Measurements from ENCODE around the gene JAGN1. TPM values are rescaled to one million over a fixed set of nuclear protein-coding genes. Genes with fewer than 3 reads are reported as not detected.
A peak's percentile ranks its signal among the peaks of the same experiment; 100 is the strongest.
"Not testable (repeated sequence)": the region's sequence is repeated elsewhere in the genome, so short reads cannot be mapped to it uniquely, and the experiment has no call there.

JAGN1 gene
- polyA plus RNA-seq, 1 of the 3 experiments (the other 2 are of a cell fraction) = 41.6 TPM

DNA sequence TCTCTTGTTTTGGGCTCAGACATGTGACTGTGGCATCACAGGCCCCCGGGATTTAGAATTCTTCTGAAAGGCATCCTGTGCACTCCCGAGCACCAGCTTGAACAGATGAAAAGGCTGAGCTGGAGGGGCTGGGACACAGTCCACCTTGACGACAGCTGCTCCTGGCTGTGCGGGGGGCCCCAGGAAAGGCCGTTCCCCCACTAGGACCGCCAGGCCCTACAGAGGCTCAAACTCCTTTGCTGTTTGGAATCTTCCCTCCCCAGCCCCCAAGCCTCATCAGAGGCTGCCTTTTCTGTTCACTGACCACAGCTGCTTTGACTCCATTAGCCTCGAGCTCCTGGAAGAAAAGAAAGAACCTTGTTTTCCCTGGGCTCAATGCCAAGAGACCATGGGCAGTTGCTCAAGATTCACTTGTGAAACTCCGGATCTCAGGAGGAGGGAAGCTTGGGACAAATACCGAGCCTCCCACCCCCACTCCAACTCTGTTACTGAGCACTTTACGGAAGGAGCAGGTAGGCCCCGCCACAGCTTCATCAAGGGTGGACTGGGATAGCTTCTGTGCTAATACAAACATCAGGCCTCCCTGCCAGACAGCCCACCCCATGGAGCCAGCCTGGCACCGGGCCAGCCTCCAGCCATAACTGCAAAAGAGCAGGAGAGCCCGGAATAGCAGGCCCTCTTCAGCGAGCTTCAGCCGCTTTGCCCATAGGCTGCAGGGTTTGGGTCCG, 26.0 kb upstream of the JAGN1 start:
- Histone ChIP-seq H3K79me2 (ENCODE audit: insufficient read depth) (no peaks in the 10 kb centered on the region), H3K4me2 (no peak overlapping the region), H3K27ac (ENCODE audit: low read depth in 2 of 2, low read length in 1 of 2) (peak overlapping the region in 1 of 2 experiments; percentile 34; a peak in 2 of 4 replicates), H3F3A (replicated peaks; ENCODE audit: insufficient read depth) (no peaks in the 10 kb centered on the region), H3K9me2 (no peaks in the 10 kb centered on the region), H4K20me1 (ENCODE audit: insufficient read depth) (no peaks in the 10 kb centered on the region), H3K4me1 (ENCODE audit: control insufficient read depth in 1 of 2, insufficient read depth in 2 of 2, low read depth in 1 of 2, low read length in 1 of 2) (peaks cover 5 to 7% of the 10 kb centered on the region in 2 experiments; a peak in 2 of 4 replicates), H3K9me3 (no peaks in the 10 kb centered on the region), H3K9ac (no peak overlapping the region), H2AFZ (ENCODE audit: low read depth) (peak overlapping the region; percentile 56; the same call in 1 of the 2 replicates), H3K4me3 (ENCODE audit: low read depth in 2 of 2, low read length in 1 of 2) (no peak overlapping the region), H3K27me3 (ENCODE audit: insufficient read depth) (no peaks in the 10 kb centered on the region), H3K36me3 (replicated peaks in 1 of 2; ENCODE audit: control insufficient read depth in 1 of 2, insufficient read depth in 2 of 2, low read length in 1 of 2) (no peaks in the 10 kb centered on the region)
- CTCF ChIA-PET = interaction anchor here (0.6 to 1.5 kb wide), 3 partner anchors 16 to 55 kb away, joined by 3 to 5 read pairs (median 4); no protein-coding TSS in a partner anchor
- POLR2A ChIA-PET = interaction anchor here (1.2 kb wide), 1 partner anchor 69 kb away, joined by 4 read pairs; the partner anchor contains the start of gene CRELD1
- WGBS (ENCODE audit: low lambda C conversion rate) = 57% methylated on average over 12 of the region's 16 CpGs
- no peak for TF ChIP-seq EZH2phosphoT487 (IDR thresholded peaks at IDR 0.05; ENCODE audit: borderline replicate concordance, low read depth)
- TF ChIP-seq, protein P1, sequence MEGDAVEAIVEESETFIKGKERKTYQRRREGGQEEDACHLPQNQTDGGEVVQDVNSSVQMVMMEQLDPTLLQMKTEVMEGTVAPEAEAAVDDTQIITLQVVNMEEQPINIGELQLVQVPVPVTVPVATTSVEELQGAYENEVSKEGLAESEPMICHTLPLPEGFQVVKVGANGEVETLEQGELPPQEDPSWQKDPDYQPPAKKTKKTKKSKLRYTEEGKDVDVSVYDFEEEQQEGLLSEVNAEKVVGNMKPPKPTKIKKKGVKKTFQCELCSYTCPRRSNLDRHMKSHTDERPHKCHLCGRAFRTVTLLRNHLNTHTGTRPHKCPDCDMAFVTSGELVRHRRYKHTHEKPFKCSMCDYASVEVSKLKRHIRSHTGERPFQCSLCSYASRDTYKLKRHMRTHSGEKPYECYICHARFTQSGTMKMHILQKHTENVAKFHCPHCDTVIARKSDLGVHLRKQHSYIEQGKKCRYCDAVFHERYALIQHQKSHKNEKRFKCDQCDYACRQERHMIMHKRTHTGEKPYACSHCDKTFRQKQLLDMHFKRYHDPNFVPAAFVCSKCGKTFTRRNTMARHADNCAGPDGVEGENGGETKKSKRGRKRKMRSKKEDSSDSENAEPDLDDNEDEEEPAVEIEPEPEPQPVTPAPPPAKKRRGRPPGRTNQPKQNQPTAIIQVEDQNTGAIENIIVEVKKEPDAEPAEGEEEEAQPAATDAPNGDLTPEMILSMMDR (IDR thresholded peaks at IDR 0.05) = no peak
- no peak for TF ChIP-seq TCF12 (IDR thresholded peaks at IDR 0.05)
- TF ChIP-seq YY1 (IDR thresholded peaks at IDR 0.05; ENCODE audit: low read depth) = no peak
- peak; percentile 47 for TF ChIP-seq NFIC (IDR thresholded peaks at IDR 0.05; ENCODE audit: borderline replicate concordance)
- peak; percentile 81 for DNase-seq

DNA sequence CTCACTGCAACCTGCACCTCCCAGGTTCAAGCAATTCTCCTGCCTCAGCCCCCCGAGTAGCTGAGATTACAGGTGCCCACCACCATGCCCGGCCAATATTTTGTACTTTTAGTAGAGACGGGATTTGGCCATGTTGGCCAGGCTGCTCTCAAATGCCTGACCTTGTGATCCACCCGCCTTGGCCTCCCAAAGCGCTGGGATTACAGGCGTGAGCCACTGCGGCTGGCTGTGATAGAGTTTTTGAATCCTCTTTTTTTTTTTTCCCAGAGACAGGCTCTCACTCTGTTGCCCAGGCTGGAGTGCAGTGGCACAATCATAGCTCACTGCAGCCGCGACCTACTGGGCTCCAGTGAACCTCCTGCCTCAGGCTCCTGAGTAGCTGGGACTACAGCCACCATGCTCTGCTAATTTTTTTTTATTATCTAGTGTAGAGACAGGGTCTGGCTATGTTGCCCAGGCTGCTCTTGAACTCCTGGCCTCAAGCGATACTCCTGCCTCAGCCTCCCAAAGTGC, 25.2 kb upstream of the JAGN1 start:
- H3F3A ChIP-seq (replicated peaks; ENCODE audit: insufficient read depth); DNase-seq; H3K9ac ChIP-seq; H4K20me1 ChIP-seq (ENCODE audit: insufficient read depth); H3K4me2 ChIP-seq; H3K79me2 ChIP-seq (ENCODE audit: insufficient read depth); H3K4me1 ChIP-seq (ENCODE audit: control insufficient read depth in 1 of 2, insufficient read depth in 2 of 2, low read depth in 1 of 2, low read length in 1 of 2); H3K9me3 ChIP-seq; H3K36me3 ChIP-seq (replicated peaks in 1 of 2; ENCODE audit: control insufficient read depth in 1 of 2, insufficient read depth in 2 of 2, low read length in 1 of 2); H2AFZ ChIP-seq (ENCODE audit: low read depth); H3K4me3 ChIP-seq (ENCODE audit: low read depth in 2 of 2, low read length in 1 of 2); H3K9me2 ChIP-seq; H3K27ac ChIP-seq (ENCODE audit: low read depth in 2 of 2, low read length in 1 of 2); H3K27me3 ChIP-seq (ENCODE audit: insufficient read depth): not testable (repeated sequence)
- 97% methylated on average over 10 of the region's 10 CpGs for WGBS (ENCODE audit: low lambda C conversion rate)
- ChIA-PET CTCF (interaction anchor here (0.6 to 1.5 kb wide), 3 partner anchors 16 to 56 kb away, joined by 3 to 5 read pairs (median 4); no protein-coding TSS in a partner anchor), POLR2A (interaction anchor here (0.6 to 1.2 kb wide), 2 partner anchors 42 to 68 kb away, joined by 4 read pairs; partner anchors contain the start of gene CRELD1)

DNA sequence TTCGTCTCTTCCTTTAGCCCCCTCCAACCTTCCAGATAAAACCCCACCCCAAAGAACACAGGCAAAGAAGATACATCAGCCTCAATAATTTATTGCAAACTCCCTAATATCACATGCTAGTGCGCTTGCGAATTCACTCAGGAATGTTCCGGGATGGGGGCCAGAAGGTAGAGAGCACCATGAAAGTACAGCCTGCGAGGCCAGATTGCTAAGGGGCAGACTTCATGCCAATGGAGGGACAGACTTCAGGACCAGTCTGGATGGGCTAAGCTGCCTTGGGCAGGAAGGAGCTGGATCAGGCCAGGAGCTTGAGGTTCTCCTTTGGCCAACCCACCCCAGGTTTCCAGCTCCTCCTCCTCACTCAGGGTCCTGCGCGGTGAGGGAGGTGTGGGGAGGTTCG, 23.8 kb upstream of the JAGN1 start:
- Histone ChIP-seq H3K9me2 (no peaks in the 10 kb centered on the region), H3K9ac (no peak overlapping the region), H3K27ac (ENCODE audit: low read depth in 2 of 2, low read length in 1 of 2) (no peak overlapping the region), H3K4me1 (ENCODE audit: control insufficient read depth in 1 of 2, insufficient read depth in 2 of 2, low read depth in 1 of 2, low read length in 1 of 2) (peaks cover 7 to 13% of the 10 kb centered on the region in 2 experiments; a peak in 3 of 4 replicates), H3F3A (replicated peaks; ENCODE audit: insufficient read depth) (peaks cover 11% of the 10 kb centered on the region), H3K27me3 (ENCODE audit: insufficient read depth) (no peaks in the 10 kb centered on the region), H3K4me2 (no peak overlapping the region), H3K36me3 (replicated peaks in 1 of 2; ENCODE audit: control insufficient read depth in 1 of 2, insufficient read depth in 2 of 2, low read length in 1 of 2) (no peaks in the 10 kb centered on the region), H3K4me3 (ENCODE audit: low read depth in 2 of 2, low read length in 1 of 2) (no peak overlapping the region), H2AFZ (ENCODE audit: low read depth) (no peak overlapping the region), H3K79me2 (ENCODE audit: insufficient read depth) (no peaks in the 10 kb centered on the region), H4K20me1 (ENCODE audit: insufficient read depth) (no peaks in the 10 kb centered on the region), H3K9me3 (no peaks in the 10 kb centered on the region)
- WGBS (ENCODE audit: low lambda C conversion rate) = 88% methylated on average over 5 of the region's 8 CpGs
- TF ChIP-seq TAF1 (IDR thresholded peaks at IDR 0.05; ENCODE audit: borderline replicate concordance, low read depth, low read length) (no peak), SIN3A (IDR thresholded peaks at IDR 0.05; ENCODE audit: borderline replicate concordance, low read depth, low read length) (no peak), RAD21 (IDR thresholded peaks at IDR 0.05; ENCODE audit: low read length) (no peak), RFX5 (IDR thresholded peaks at IDR 0.05; ENCODE audit: low read length) (no peak), MXI1 (IDR thresholded peaks at IDR 0.05; ENCODE audit: low read depth, low read length) (no peak), YY1 (IDR thresholded peaks at IDR 0.05; ENCODE audit: low read depth) (no peak), TCF12 (IDR thresholded peaks at IDR 0.05) (no peak), POLR2AphosphoS5 (IDR thresholded peaks at IDR 0.05; ENCODE audit: low read depth, low read length) (no peak), RCOR1 (IDR thresholded peaks at IDR 0.05; ENCODE audit: low read length) (no peak), PBX3 (IDR thresholded peaks at IDR 0.05) (no peak), FOXJ3 (CRISPR knock-in tag; IDR thresholded peaks at IDR 0.05) (no peak), ZBTB33 (IDR thresholded peaks at IDR 0.05; ENCODE audit: borderline replicate concordance, low read depth) (no peak), ELF1 (IDR thresholded peaks at IDR 0.05) (no peak), SMC3 (IDR thresholded peaks at IDR 0.05; ENCODE audit: low read depth, low read length) (no peak)
- ChIA-PET POLR2A (no interaction called here), CTCF (no interaction called here)
- DNase-seq = no peak
